IgD-negative memory B cell (primary cell): Measurements from ENCODE around the gene BTBD17. TPM values are rescaled to one million over a fixed set of nuclear protein-coding genes. Genes with fewer than 3 reads are reported as not detected.

ENCODE experiments used
- H3K27ac Mint-ChIP-seq, 3 donors: one replicate each; pipeline ENCODE4 v1.8.0; 2020 to 2022; ENCODE audit warnings: mild to moderate bottlenecking in 3 of 3, mixed read lengths in 3 of 3, moderate library complexity in 1 of 3
- H3K27me3 Mint-ChIP-seq: one replicate; pipeline ENCODE4 v1.8.0; 2021; ENCODE audit warnings: mixed read lengths
- H3K36me3 Mint-ChIP-seq: one replicate; pipeline ENCODE4 v1.8.0; 2020; ENCODE audit warnings: mild to moderate bottlenecking, mixed read lengths
- H3K4me1 Mint-ChIP-seq, 3 donors: one replicate each; pipeline ENCODE4 v1.8.0; 2020 to 2022; ENCODE audit warnings: mixed read lengths in 3 of 3, mild to moderate bottlenecking in 1 of 3
- H3K4me3 Mint-ChIP-seq, 4 donors: one replicate each; pipeline ENCODE4 v1.8.0; 2020 to 2022; ENCODE audit warnings: mild to moderate bottlenecking in 4 of 4, mixed read lengths in 4 of 4, moderate library complexity in 3 of 4
- H3K9me3 Mint-ChIP-seq, 3 donors: one replicate each; pipeline ENCODE4 v1.8.0; 2020 to 2021; ENCODE audit warnings: mixed read lengths in 3 of 3, mild to moderate bottlenecking in 1 of 3
- polyA plus RNA-seq: library from polyadenylated mRNA; unstranded; fragments of 300-500 nt; fragmentation: Illumina TruSeq; gene quantifications from one replicate; pipeline ENCODE4 v1.2.3, GENCODE V29; 2021

The BTBD17 gene
- polyA plus RNA-seq, 1 donor from 2014 or later = not detected

DNA sequence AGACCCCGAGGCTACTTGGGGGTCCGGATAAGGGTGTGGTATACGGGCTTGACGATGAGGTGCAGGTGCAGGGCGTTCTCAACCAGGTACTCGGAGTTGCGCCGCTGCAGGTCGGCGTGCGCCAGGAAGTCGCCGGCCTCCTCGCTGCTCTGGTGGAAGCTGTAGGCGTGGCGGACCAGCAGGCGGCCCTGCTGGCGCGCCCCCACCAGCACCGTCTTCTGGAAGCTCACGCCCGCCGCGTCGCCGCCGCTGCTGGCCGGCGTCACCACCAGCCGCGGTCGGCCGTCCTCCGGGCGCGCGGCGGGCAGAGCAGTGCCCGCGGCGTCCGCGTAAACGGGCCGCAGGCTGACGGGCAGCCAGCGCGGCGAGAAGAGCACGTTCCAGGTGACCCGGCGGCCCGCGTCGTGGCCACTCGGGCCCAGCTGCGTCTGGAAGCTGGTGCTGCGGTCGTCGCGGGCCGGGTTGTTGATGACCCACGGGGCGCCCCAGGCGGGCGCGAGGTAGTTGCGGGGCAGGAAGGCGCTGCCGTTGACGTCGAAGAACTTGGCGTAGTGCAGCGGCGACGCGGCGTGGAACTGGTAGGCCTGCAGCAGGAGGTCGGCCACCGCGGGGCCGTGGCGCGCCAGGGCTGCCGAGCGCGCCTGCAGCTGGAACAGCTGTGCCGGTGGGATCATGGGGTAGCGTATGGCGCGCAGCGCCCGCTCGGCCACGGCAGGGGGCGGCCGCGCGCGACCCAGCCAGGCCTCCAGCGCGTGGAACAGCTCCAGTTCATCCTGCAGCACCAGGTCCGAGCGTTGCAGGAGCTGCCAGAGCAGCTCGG is 4.8 kb downstream of the BTBD17 start:
- Mint-ChIP-seq H3K36me3 (no peaks in the 10 kb centered on the region), H3K27me3 (peaks cover 53% of the 10 kb centered on the region), H3K9me3 (no peaks in the 10 kb centered on the region), H3K27ac (no peak overlapping the region), H3K4me1 (peaks cover 0 to 6% (median 2%) of the 10 kb centered on the region in 3 donors), H3K4me3 (no peak overlapping the region)

GRCh38 chr17:74355065-74355464 is 6.6 kb downstream of the BTBD17 start:
- Mint-ChIP-seq H3K9me3 (no peaks in the 10 kb centered on the region), H3K4me1 (peaks cover 0 to 6% (median 2%) of the 10 kb centered on the region in 3 donors), H3K36me3 (no peaks in the 10 kb centered on the region), H3K4me3 (no peak overlapping the region), H3K27me3 (peaks cover 46% of the 10 kb centered on the region), H3K27ac (no peak overlapping the region)

DNA sequence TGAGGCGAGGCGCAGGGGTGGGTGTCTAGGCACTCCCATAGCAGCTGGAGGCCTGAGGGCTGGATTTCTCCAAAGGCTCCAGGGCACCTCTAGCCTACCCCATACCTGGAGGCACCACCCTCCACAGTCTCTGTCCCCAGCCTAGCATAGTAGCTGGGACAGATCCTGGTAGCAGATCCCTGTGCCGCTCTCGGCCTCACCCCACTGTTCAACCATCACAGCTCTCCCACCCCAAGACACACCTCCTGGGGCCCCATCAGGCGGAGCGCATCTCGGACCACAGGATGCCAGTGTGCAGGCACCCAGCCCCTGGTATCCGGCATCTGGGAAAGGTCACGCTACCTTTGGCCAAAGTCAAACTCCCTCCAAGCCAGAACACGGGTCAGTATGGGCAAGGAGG is 7.1 kb downstream of the BTBD17 start:
- Mint-ChIP-seq H3K27me3 (peaks cover 47% of the 10 kb centered on the region), H3K4me1 (peaks cover 0 to 6% (median 2%) of the 10 kb centered on the region in 3 donors), H3K9me3 (no peaks in the 10 kb centered on the region), H3K4me3 (peak overlapping the region in 1 of 4 donors; percentile 63), H3K36me3 (no peaks in the 10 kb centered on the region), H3K27ac (no peak overlapping the region)

DNA sequence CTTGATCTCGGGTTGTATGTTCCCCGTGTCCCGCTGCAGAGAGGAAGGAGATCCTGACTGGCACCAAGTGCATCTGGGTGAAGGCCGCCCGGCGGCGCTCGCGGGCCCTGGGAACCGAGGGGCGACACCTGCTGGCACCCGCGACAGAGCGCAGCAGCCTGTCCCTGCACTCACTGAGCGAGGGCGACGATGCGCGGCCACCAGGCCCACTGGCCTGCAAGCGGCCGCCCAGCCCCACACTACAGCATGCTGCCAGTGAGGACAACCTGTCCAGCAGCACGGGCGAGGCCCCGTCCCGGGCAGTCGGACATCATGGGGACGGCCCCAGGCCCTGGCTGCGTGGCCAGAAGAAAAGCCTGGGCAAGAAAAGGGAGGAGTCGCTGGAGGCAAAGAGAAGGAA is 7.5 kb downstream of the BTBD17 start:
- Mint-ChIP-seq H3K4me3 (peak overlapping the region in 1 of 4 donors; percentile 63), H3K9me3 (no peaks in the 10 kb centered on the region), H3K27ac (no peak overlapping the region), H3K4me1 (peaks cover 0 to 6% (median 2%) of the 10 kb centered on the region in 3 donors), H3K27me3 (peaks cover 44% of the 10 kb centered on the region), H3K36me3 (no peaks in the 10 kb centered on the region)

DNA sequence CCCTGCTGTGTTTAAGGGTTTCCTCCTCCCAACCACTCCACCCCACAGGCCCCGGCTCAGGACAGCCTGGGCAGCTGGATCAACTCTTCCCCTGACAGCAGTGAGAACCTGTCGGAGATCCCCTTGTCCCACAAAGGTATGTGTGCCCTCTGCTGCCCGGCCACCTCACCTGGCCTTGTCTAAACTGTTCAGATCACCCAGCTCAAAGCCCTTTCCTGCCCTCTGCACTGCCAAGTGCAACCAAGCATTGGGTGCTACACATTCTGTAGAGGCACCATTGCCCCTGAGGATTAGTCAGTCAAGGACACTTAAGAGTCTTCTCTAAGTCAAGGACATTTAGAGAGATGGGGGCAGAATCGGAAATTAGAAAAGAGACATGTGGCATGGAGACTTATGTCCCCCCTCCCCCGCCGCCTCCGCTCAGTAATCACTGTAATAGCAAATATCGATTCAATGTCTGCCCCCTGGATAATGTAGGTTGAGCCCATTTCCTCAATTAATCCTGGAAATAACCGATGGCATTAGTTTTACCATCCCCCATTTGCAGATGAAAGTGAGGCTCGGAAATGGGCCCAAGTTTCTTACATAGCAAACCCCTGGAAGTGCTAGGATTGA is 8.1 kb downstream of the BTBD17 start:
- Mint-ChIP-seq H3K9me3 (no peaks in the 10 kb centered on the region), H3K4me3 (no peak overlapping the region), H3K4me1 (peaks cover 0 to 6% (median 2%) of the 10 kb centered on the region in 3 donors), H3K27ac (no peak overlapping the region), H3K27me3 (peaks cover 42% of the 10 kb centered on the region), H3K36me3 (no peaks in the 10 kb centered on the region)

DNA sequence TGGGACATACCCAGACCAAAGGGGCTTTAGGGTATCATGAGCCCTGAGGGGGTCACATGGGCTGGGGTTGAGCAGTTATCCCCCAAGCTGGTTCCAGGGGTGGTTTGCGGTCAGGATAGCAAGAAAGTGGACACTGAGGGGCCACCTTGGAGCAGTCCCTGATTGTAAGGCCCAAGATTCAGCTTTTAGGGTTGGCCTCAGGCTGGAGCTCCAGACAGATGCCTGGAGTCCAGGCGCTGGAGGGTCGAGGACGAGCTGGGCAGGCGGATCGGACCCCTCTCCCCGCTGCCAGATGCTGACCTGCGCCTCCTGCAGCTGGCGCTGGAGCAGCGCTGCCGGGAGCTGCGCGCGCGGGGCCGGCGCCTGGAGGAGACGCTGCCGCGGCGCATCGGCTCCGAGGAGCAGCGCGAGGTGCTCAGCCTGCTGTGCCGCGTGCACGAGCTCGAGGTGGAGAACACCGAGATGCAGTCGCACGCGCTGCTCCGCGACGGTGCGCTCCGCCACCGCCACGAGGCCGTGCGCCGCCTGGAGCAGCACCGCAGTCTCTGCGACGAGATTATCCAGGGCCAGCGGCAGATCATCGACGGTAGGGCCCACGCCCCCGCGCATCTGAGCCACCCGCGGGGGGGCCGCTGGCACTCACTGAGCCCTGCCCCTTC is 10.0 kb downstream of the BTBD17 start:
- Mint-ChIP-seq H3K27me3 (peaks cover 39% of the 10 kb centered on the region), H3K36me3 (no peaks in the 10 kb centered on the region), H3K9me3 (no peaks in the 10 kb centered on the region), H3K4me3 (no peak overlapping the region), H3K27ac (no peak overlapping the region), H3K4me1 (peaks cover 0 to 4% (median 0%) of the 10 kb centered on the region in 3 donors)

DNA sequence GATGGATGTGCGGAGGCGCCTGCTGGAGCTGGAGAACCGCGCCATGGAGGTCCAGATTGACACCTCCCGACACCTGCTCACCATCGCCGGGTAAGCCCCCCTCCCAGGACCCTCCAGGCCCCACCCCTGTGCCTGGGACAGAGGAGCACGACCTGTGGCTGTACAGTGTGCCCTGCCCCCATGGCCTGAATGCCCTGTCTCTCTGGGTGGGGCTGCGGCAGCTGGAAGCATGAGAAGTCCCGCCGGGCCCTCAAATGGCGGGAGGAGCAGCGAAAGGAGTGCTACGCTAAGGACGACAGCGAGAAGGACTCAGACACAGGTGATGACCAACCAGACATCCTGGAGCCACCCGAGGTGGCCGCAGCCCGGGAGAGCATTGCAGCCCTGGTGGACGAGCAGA is 11.2 kb downstream of the BTBD17 start:
- H3K36me3 Mint-ChIP-seq = no peaks in the 10 kb centered on the region
- H3K27me3 Mint-ChIP-seq = peaks cover 39% of the 10 kb centered on the region
- no peak overlapping the region for H3K27ac Mint-ChIP-seq
- no peak overlapping the region for H3K4me3 Mint-ChIP-seq
- H3K4me1 Mint-ChIP-seq = peaks cover 0 to 4% (median 0%) of the 10 kb centered on the region in 3 donors
- no peaks in the 10 kb centered on the region for H3K9me3 Mint-ChIP-seq

DNA sequence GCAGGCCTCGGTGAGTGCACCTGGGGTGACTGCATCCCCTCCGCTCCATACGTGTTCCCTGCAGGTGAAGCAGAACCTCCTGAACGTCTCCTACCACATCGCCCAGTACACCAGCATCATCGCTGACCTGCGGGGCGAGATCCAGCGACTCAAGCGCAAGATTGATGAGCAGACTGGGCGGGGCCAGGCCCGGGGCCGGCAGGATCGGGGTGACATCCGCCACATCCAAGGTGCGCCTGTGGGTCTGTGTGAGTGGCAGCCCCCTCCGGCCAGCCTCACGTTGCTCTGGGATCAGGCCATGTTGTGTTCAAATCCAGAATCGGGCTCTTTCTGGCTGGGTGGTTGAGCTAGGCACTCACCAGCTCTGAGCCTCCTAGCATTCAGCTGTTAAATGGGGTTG is 12.5 kb downstream of the BTBD17 start:
- peaks cover 34% of the 10 kb centered on the region for H3K27me3 Mint-ChIP-seq
- H3K27ac Mint-ChIP-seq = no peak overlapping the region
- no peaks in the 10 kb centered on the region for H3K9me3 Mint-ChIP-seq
- H3K36me3 Mint-ChIP-seq = no peaks in the 10 kb centered on the region
- H3K4me1 Mint-ChIP-seq = peaks cover 0 to 4% (median 0%) of the 10 kb centered on the region in 3 donors
- no peak overlapping the region for H3K4me3 Mint-ChIP-seq

GRCh38 chr17:74347646-74348045 is 14.0 kb downstream of the BTBD17 start:
- Mint-ChIP-seq H3K9me3 (no peaks in the 10 kb centered on the region), H3K27ac (no peak overlapping the region), H3K27me3 (peaks cover 20% of the 10 kb centered on the region), H3K36me3 (no peaks in the 10 kb centered on the region), H3K4me3 (no peak overlapping the region), H3K4me1 (no peaks in the 10 kb centered on the region)

DNA sequence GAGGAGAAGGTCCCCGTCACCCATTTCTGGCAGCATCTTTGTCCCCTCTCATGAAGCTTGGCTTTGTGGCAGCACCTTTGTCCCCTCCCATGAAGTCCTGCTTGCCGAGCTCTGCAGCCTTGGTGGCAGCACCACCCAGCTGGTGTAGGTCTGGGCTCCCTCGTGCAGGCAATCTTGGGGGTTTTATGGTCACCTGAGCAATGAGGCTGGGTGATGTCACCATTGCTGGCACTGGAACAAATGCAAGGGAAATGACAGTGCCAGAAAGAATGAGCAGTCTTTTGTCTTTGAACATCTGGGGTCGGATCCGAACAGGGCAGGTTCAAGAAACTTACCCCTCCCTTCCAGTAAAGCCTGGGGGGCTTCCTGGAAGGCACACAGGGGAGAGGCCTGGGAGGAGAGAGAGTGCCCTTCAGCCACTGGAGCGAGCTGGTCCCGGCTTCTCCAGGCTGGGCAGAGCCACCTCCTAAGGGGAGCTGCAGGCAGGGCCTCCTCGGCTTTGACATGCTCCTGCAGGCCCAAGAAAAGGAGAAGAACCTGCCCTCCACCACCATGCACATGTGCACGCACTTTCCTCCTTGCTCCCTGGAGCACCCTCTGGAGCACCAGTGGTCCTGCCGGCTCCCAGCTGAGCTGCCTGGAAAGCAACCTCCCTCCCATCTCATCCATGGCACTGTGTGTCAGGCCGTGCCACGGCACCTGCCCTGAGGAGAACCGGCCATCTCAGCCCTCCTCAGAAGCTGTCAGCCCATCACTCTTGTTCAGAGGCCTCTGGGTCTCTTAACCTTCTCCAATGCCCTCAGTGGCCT is 16.0 kb downstream of the BTBD17 start:
- Mint-ChIP-seq H3K27ac (no peak overlapping the region), H3K4me3 (no peak overlapping the region), H3K36me3 (no peaks in the 10 kb centered on the region), H3K4me1 (no peaks in the 10 kb centered on the region), H3K9me3 (no peaks in the 10 kb centered on the region), H3K27me3 (peaks cover 13% of the 10 kb centered on the region)

- H3K4me3 Mint-ChIP-seq = no peak overlapping the region
- H3K4me1 Mint-ChIP-seq = no peaks in the 10 kb centered on the region
- H3K27ac Mint-ChIP-seq = no peak overlapping the region
- H3K36me3 Mint-ChIP-seq = no peaks in the 10 kb centered on the region
- peaks cover 13% of the 10 kb centered on the region for H3K27me3 Mint-ChIP-seq
- no peaks in the 10 kb centered on the region for H3K9me3 Mint-ChIP-seq
Measured at GRCh38 chr17:74344658-74345057, 17.0 kb downstream of the BTBD17 start.

GRCh38 chr17:74343526-74344284 is 18.0 kb downstream of the BTBD17 start:
- Mint-ChIP-seq H3K4me3 (no peak overlapping the region), H3K36me3 (no peaks in the 10 kb centered on the region), H3K27ac (no peak overlapping the region), H3K4me1 (no peaks in the 10 kb centered on the region), H3K9me3 (no peaks in the 10 kb centered on the region), H3K27me3 (peaks cover 15% of the 10 kb centered on the region)

DNA sequence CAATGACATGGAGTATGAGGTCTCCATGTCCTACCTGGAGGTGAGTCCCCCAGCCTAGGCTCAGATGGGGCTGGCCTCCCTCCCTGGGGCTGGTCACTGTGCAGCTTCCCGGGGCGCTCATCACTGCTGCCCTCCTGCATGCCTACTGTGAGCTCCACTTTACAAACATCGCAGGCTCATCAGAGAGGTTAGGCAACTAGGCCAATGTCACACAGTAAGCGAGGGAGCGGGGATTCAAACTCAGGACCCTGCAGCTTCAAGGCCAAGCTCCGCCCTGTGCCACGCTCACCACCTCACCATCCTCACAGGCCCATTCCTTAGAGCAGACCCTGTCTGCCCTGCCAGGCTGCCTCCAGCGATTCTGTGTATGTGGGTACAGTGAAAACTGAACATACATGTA is 18.5 kb downstream of the BTBD17 start:
- no peak overlapping the region for H3K4me3 Mint-ChIP-seq
- no peak overlapping the region for H3K27ac Mint-ChIP-seq
- H3K9me3 Mint-ChIP-seq = no peaks in the 10 kb centered on the region
- no peaks in the 10 kb centered on the region for H3K4me1 Mint-ChIP-seq
- H3K36me3 Mint-ChIP-seq = no peaks in the 10 kb centered on the region
- H3K27me3 Mint-ChIP-seq = peaks cover 18% of the 10 kb centered on the region

DNA sequence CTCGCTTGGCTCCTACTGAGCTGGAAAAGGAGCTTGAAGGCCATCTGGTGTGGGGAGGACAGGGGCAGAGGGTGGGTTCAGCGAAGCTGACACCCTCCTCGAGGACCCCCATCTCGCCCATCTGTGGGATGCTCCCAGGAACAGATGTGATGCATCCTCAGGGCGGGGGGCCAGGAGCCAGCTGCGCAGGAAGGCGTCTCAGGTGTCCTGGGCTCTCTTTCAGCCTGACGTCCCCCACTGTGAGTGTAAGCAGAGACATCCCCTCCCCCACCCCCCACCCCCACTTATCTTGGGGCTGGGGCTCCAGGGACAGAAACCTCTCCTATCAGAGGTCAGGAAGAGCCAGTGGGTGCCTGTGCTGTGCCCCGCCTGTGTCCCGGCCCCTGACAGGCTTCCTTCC is 19.4 kb downstream of the BTBD17 start:
- no peak overlapping the region for H3K27ac Mint-ChIP-seq
- H3K4me3 Mint-ChIP-seq = no peak overlapping the region
- no peaks in the 10 kb centered on the region for H3K4me1 Mint-ChIP-seq
- no peaks in the 10 kb centered on the region for H3K36me3 Mint-ChIP-seq
- no peaks in the 10 kb centered on the region for H3K9me3 Mint-ChIP-seq
- H3K27me3 Mint-ChIP-seq = peaks cover 18% of the 10 kb centered on the region
